Loucy (cell line): ENCODE results near the gene RALGAPA1.

Experiments used
- EZH2phosphoT487 ChIP-seq: fragments of 200-600 bp; IDR thresholded peaks from 2 replicates; pipeline ENCODE4 v1.6.1; 2018; ENCODE audit warnings: antibody characterized with exemption, mild to moderate bottlenecking, moderate library complexity, borderline replicate concordance
- TF ChIP-seq, protein P1 (sequence below): fragments of 200-600 bp; sonication (generic); conservative IDR thresholded peaks from 2 replicates; pipeline ENCODE4 v1.5.1; 2014; ENCODE audit warnings: mild to moderate bottlenecking, antibody characterized with exemption, low read length

DNA sequence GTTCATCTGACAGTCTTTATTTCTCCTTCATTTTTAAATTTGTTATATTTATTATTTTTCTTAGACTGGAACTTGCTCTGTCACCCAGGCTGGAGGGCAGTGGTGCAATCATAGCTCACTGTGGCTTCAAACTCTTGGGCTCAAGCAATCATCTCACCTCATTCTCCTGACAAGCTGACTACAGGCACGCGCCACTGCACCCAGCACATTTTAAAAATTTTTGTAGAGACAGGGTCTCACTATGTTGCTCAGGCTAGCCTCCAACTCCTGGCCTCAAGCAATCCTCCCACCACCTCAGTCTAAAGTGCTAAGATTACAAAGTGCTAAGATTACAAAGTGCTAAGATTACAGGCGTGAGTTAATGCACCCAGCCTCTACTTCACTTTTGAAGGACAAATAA lies 96.6 kb downstream of the RALGAPA1 start:
- TF ChIP-seq, protein P1, sequence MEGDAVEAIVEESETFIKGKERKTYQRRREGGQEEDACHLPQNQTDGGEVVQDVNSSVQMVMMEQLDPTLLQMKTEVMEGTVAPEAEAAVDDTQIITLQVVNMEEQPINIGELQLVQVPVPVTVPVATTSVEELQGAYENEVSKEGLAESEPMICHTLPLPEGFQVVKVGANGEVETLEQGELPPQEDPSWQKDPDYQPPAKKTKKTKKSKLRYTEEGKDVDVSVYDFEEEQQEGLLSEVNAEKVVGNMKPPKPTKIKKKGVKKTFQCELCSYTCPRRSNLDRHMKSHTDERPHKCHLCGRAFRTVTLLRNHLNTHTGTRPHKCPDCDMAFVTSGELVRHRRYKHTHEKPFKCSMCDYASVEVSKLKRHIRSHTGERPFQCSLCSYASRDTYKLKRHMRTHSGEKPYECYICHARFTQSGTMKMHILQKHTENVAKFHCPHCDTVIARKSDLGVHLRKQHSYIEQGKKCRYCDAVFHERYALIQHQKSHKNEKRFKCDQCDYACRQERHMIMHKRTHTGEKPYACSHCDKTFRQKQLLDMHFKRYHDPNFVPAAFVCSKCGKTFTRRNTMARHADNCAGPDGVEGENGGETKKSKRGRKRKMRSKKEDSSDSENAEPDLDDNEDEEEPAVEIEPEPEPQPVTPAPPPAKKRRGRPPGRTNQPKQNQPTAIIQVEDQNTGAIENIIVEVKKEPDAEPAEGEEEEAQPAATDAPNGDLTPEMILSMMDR = no peak
- no peak for TF ChIP-seq EZH2phosphoT487
